GM18519 (cell line): Measurements from ENCODE around the gene GPC5.

Experiments
- ATAC-seq: cut with Tn5 transposase; IDR thresholded peaks from one replicate; pipeline ENCODE4 v1.9.1; 2021; ENCODE audit warnings: mild to moderate bottlenecking, moderate library complexity; ENCODE audit not compliant: unreplicated experiment, low FRiP score

The GPC5 gene

GRCh38 chr13:92403606-92404005 lies 1005.2 kb downstream of the GPC5 start:
- no peak for ATAC-seq

- ATAC-seq, result no peak
Observed at GRCh38 chr13:92407858-92408257, 1009.4 kb downstream of the GPC5 start.

GRCh38 chr13:92412481-92412880 lies 1014.1 kb downstream of the GPC5 start:
- no peak for ATAC-seq

- no peak for ATAC-seq
Observed at GRCh38 chr13:92412996-92413395, 1014.6 kb downstream of the GPC5 start.

GRCh38 chr13:92413452-92413851 lies 1015.0 kb downstream of the GPC5 start:
- no peak for ATAC-seq

GRCh38 chr13:92414851-92415250 lies 1016.4 kb downstream of the GPC5 start:
- no peak for ATAC-seq

- ATAC-seq, result no peak
Observed at GRCh38 chr13:92415781-92416180, 1017.4 kb downstream of the GPC5 start.

GRCh38 chr13:92418818-92419412 lies 1020.5 kb downstream of the GPC5 start:
- no peak for ATAC-seq

GRCh38 chr13:92429231-92429630 lies 1030.8 kb downstream of the GPC5 start:
- no peak for ATAC-seq

GRCh38 chr13:92433386-92433785 lies 1035.0 kb downstream of the GPC5 start:
- ATAC-seq, result no peak

- no peak for ATAC-seq
Observed at GRCh38 chr13:92433963-92434362, 1035.5 kb downstream of the GPC5 start.

GRCh38 chr13:92436924-92437323 lies 1038.5 kb downstream of the GPC5 start:
- no peak for ATAC-seq

GRCh38 chr13:92444244-92444643 lies 1045.8 kb downstream of the GPC5 start:
- ATAC-seq, result no peak

- ATAC-seq, result no peak
Observed at GRCh38 chr13:92451060-92451459, 1052.6 kb downstream of the GPC5 start.

GRCh38 chr13:92452840-92453239 lies 1054.4 kb downstream of the GPC5 start:
- ATAC-seq, result no peak

- no peak for ATAC-seq
Observed at GRCh38 chr13:92459306-92459705, 1060.9 kb downstream of the GPC5 start.

- ATAC-seq, result no peak
Observed at GRCh38 chr13:92460479-92460878, 1062.1 kb downstream of the GPC5 start.

- ATAC-seq, result no peak
Observed at GRCh38 chr13:92461402-92461801, 1063.0 kb downstream of the GPC5 start.

- no peak for ATAC-seq
Observed at GRCh38 chr13:92461831-92462230, 1063.4 kb downstream of the GPC5 start.

- ATAC-seq, result no peak
Observed at GRCh38 chr13:92463134-92463533, 1064.7 kb downstream of the GPC5 start.

- ATAC-seq, result no peak
Observed at GRCh38 chr13:92473765-92474475, 1075.5 kb downstream of the GPC5 start.

- no peak for ATAC-seq
Observed at GRCh38 chr13:92480387-92480786, 1082.0 kb downstream of the GPC5 start.
